Retinal pigment epithelial cell (primary cell): Measurements from ENCODE around the gene EGR1.

Experiments used
- DNase-seq: peaks from one replicate; pipeline ENCODE4 v3.0.0-alpha.2; 2010; ENCODE audit warnings: low read depth
- H3K4me3 ChIP-seq: 2 replicates; pipeline ENCODE4 v1.5.1; 2011; ENCODE audit warnings: mild to moderate bottlenecking, low read length, control low read depth, moderate library complexity
- CTCF ChIP-seq: conservative IDR thresholded peaks from 2 replicates; pipeline ENCODE4 v1.5.1; 2011; ENCODE audit warnings: low read depth, low read length, control low read depth, inconsistent platforms

The EGR1 gene

GRCh38 chr5:138455232-138455930, 9.9 kb upstream of the EGR1 start:
- no peak for TF ChIP-seq CTCF
- no peak overlapping the region for H3K4me3 ChIP-seq
- DNase-seq = no peak

GRCh38 chr5:138457531-138458275, 7.6 kb upstream of the EGR1 start:
- no peak for DNase-seq
- no peak overlapping the region for H3K4me3 ChIP-seq
- TF ChIP-seq CTCF = peak; percentile 28

- no peak overlapping the region for H3K4me3 ChIP-seq
- DNase-seq = no peak
- TF ChIP-seq CTCF = no peak
Observed at GRCh38 chr5:138458384-138458783, 6.9 kb upstream of the EGR1 start.

GRCh38 chr5:138458856-138459255, 6.4 kb upstream of the EGR1 start:
- DNase-seq = no peak
- no peak for TF ChIP-seq CTCF
- no peak overlapping the region for H3K4me3 ChIP-seq

- no peak overlapping the region for H3K4me3 ChIP-seq
- no peak for TF ChIP-seq CTCF
- no peak for DNase-seq
Observed at GRCh38 chr5:138459311-138459933, 5.9 kb upstream of the EGR1 start.

- H3K4me3 ChIP-seq = no peak overlapping the region
- TF ChIP-seq CTCF = no peak
- DNase-seq = no peak
Observed at GRCh38 chr5:138460032-138460693, 5.1 kb upstream of the EGR1 start.
